Stomach (tissue), 19 donors: ENCODE data around the gene ALG10. TPM values are rescaled to one million over a fixed set of nuclear protein-coding genes. Genes with fewer than 3 reads are reported as not detected.
"Not testable (repeated sequence)": the region's sequence is repeated elsewhere in the genome, so short reads cannot be mapped to it uniquely, and the experiment has no call there.

Experiments
- DNase-seq, 2 donors: peaks; one replicate each; pipeline versions ENCODE4 v3.0.0 to v3.0.0-alpha.2; 2013 to 2019
- H3K27ac ChIP-seq, 5 donors: fragments of 200-600 bp in 4 of 5; sonication (generic) in 4 of 5; one replicate each; pipeline ENCODE4 v1.5.1; 2013 to 2019; ENCODE audit warnings: mild to moderate bottlenecking in 1 of 5, moderate library complexity in 1 of 5
- H3K27me3 ChIP-seq, 3 donors: fragments of 200-600 bp; sonication (generic); one replicate each; pipeline ENCODE4 v1.5.1; 2017 to 2019; ENCODE audit warnings: mixed run types in 1 of 3
- H3K36me3 ChIP-seq, 4 donors: fragments of 200-600 bp; sonication (generic); 1 replicate in 3 of 4; 2 replicates in 1 of 4; pipeline ENCODE4 v1.5.1; 2016 to 2019
- H3K4me1 ChIP-seq, 4 donors: fragments of 200-600 bp; sonication (generic); one replicate each; pipeline ENCODE4 v1.5.1; 2016 to 2019
- H3K4me3 ChIP-seq, 4 donors: fragments of 200-600 bp; sonication (generic) in 3 of 4; one replicate each; pipeline ENCODE4 v1.5.1; 2016 to 2019; ENCODE audit warnings: mild to moderate bottlenecking in 1 of 4
- H3K9me3 ChIP-seq, 4 donors: fragments of 200-600 bp; sonication (generic); one replicate each; pipeline ENCODE4 v1.5.1; 2016 to 2019
- EP300 ChIP-seq: sonication (generic); formaldehyde crosslinking; IDR thresholded peaks from one replicate; pipeline ENCODE4 v1.6.1; 2017; ENCODE audit warnings: antibody characterized with exemption
- POLR2A ChIP-seq, 4 donors: fragments of 450-650 bp; IDR thresholded peaks; one replicate each; pipeline ENCODE4 v1.6.1; 2016; ENCODE audit warnings: antibody characterized with exemption in 4 of 4, control low read depth in 2 of 4, mild to moderate bottlenecking in 1 of 4, moderate library complexity in 1 of 4
- POLR2AphosphoS5 ChIP-seq, 3 donors: sonication (generic); formaldehyde crosslinking; IDR thresholded peaks; one replicate each; pipeline ENCODE4 v1.6.1; 2016; ENCODE audit warnings: antibody characterized with exemption in 3 of 3
- WGBS, 5 donors: extraction: QIAGEN DNeasy Blood & Tissue Kit in 3 of 5; methylation state at CpG; one replicate each; pipeline versions ENCODE4 v1.1.5 to v1.1.7; 2013 to 2018; 5-methylcytosine and 5-hydroxymethylcytosine counted together
- intact Hi-C: fragments of 100-400 bp; cut with DNase I; formaldehyde crosslinking; loops from one replicate; pipeline ENCODE4 v1.15.1; 2023; ENCODE audit warnings: low total_unique reads
- long read RNA-seq, 10 donors: transcript quantifications; one replicate each; lab custom pipeline, GENCODE V29; 2026
- polyA plus RNA-seq, 3 donors: library from polyadenylated mRNA; stranded (reverse); fragments of 200-250 nt; gene quantifications; one replicate each; pipeline ENCODE4 v1.2.3, GENCODE V29; 2013
- total RNA-seq, 5 donors: library from RNA; depleted of rRNA; stranded (reverse); fragments of >200 nt; gene quantifications; one replicate each; pipeline versions ENCODE4 v1.1.0 to v1.2.3, GENCODE V29; 2014 to 2016
- TF ChIP-seq, protein P1 (sequence below), 7 experiments: fragments of 450-650 bp in 4 of 7; fragments of 200-600 bp in 3 of 7; sonication (generic) in 3 of 7; IDR thresholded peaks; one replicate each; pipeline ENCODE4 v1.5.1; 2016 to 2019; ENCODE audit warnings: antibody characterized with exemption in 7 of 7, control low read depth in 2 of 7, mild to moderate bottlenecking in 1 of 7
- donor health status: healthy with polysubstance abuse.
- donor health status: Bipolar disorder and iron deficiency.
- donor health status: healthy.

The ALG10 gene
- total RNA-seq (10 to 100 TPM in 2 of 5 donors, 1 to 10 TPM in 1, under 1 TPM in 2; 0.58 to 21.3 (median 9.3) TPM), polyA plus RNA-seq (1 to 10 TPM in 1 of 3 donors, under 1 TPM in 2; 0.75 to 2.5 (median 0.76) TPM)
- long read RNA-seq, donor 1 = 0 reads
- long read RNA-seq, donor 2, partial matches to known transcripts = 0 of 1 reads
- long read RNA-seq, donor 2, other reads (novel, unspliced or antisense) = 0 of 1 reads
- long read RNA-seq, donor 3, partial matches to known transcripts = 0 of 1 reads
- long read RNA-seq, donor 3, other reads (novel, unspliced or antisense) = 0 of 1 reads
- long read RNA-seq, donor 4 = 0 reads
- long read RNA-seq, donor 5, partial matches to known transcripts = 0 of 1 reads
- long read RNA-seq, donor 5, other reads (novel, unspliced or antisense) = 0 of 1 reads
- long read RNA-seq, donor 6, partial matches to known transcripts = 0 of 1 reads
- long read RNA-seq, donor 6, other reads (novel, unspliced or antisense) = 0 of 1 reads
- long read RNA-seq, donor 7 = 0 reads
- long read RNA-seq, donor 8, partial matches to known transcripts = 0 of 1 reads
- long read RNA-seq, donor 8, other reads (novel, unspliced or antisense) = 0 of 1 reads
- long read RNA-seq, donor 9, partial matches to known transcripts = 0 of 1 reads
- long read RNA-seq, donor 9, other reads (novel, unspliced or antisense) = 0 of 1 reads
- long read RNA-seq, donor 10 = 0 reads

- Histone ChIP-seq H3K9me3 (no peaks in the 10 kb centered on the region), H3K4me3 (peak within 1 kb of the TSS; percentile 56 to 70 (median 64)), H3K27ac (peak within 1 kb of the TSS; percentile 81 to 93 (median 86)), H3K4me1 (peaks cover 0 to 24% (median 13%) of the 10 kb centered on the region in 4 donors), H3K27me3 (no peaks in the 10 kb centered on the region), H3K36me3 (peaks cover 0 to 15% (median 11%) of the 10 kb centered on the region in 4 donors)
- peak; percentile 96 to 99 for DNase-seq
- TF ChIP-seq POLR2A (IDR thresholded peaks at IDR 0.05) (no peak), POLR2AphosphoS5 (IDR thresholded peaks at IDR 0.05) (peak; percentile 42 to 88 (median 53)), EP300 (no peak)
- TF ChIP-seq, protein P1, sequence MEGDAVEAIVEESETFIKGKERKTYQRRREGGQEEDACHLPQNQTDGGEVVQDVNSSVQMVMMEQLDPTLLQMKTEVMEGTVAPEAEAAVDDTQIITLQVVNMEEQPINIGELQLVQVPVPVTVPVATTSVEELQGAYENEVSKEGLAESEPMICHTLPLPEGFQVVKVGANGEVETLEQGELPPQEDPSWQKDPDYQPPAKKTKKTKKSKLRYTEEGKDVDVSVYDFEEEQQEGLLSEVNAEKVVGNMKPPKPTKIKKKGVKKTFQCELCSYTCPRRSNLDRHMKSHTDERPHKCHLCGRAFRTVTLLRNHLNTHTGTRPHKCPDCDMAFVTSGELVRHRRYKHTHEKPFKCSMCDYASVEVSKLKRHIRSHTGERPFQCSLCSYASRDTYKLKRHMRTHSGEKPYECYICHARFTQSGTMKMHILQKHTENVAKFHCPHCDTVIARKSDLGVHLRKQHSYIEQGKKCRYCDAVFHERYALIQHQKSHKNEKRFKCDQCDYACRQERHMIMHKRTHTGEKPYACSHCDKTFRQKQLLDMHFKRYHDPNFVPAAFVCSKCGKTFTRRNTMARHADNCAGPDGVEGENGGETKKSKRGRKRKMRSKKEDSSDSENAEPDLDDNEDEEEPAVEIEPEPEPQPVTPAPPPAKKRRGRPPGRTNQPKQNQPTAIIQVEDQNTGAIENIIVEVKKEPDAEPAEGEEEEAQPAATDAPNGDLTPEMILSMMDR (IDR thresholded peaks at IDR 0.05) = peak in 5 of 7 experiments; percentile 66 to 89 (median 78)
- WGBS, 5 donors = 0 to 1% (median 0%) methylated on average over 44 of the region's 44 CpGs
- intact Hi-C loops = no loop called here
Measured at GRCh38 chr12:34022079-34022830, at the start of gene ALG10. TSS of gene ALG10 (plus strand) at chr12:34022496. CDS start at chr12:34022600, 104 bp downstream.

DNA sequence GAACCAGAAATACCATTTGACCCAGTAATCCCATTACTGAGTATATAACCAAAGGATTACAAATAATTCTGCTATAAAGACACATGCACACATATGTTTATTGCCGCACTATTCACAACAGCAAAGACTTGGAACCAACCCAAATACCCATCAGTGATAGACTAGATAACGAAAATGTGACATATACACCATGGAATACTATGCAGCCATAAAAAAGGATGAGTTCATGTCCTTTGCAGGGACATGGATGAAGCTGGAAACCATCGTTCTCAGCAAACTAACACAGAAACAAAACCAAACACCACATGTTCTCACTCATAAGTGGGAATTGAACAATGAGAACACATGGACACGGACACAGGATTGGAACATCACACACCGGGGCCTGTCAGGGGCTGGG is 49.4 kb upstream of the ALG10 start:
- H3K27me3 ChIP-seq, H3K4me3 ChIP-seq, H3K4me1 ChIP-seq, DNase-seq, intact Hi-C loops, H3K36me3 ChIP-seq, H3K27ac ChIP-seq, H3K9me3 ChIP-seq: not testable (repeated sequence)
- WGBS, 5 donors = 75 to 81% (median 79%) methylated on average over 5 of the region's 5 CpGs

- no peak for DNase-seq
- no peaks in the 10 kb centered on the region for H3K27me3 ChIP-seq
- no peak overlapping the region for H3K4me3 ChIP-seq
- no peaks in the 10 kb centered on the region for H3K4me1 ChIP-seq
- H3K36me3 ChIP-seq = no peaks in the 10 kb centered on the region
- WGBS, 5 donors = 89 to 94% (median 93%) methylated on average over 1 of the region's 1 CpG
- TF ChIP-seq POLR2A (IDR thresholded peaks at IDR 0.05) (no peak), EP300 (no peak), POLR2AphosphoS5 (IDR thresholded peaks at IDR 0.05) (no peak)
- TF ChIP-seq, protein P1 (IDR thresholded peaks at IDR 0.05) = no peak
- intact Hi-C loops = no loop called here
- H3K27ac ChIP-seq = no peak overlapping the region
- peaks cover 0 to 3% (median 2%) of the 10 kb centered on the region in 4 donors for H3K9me3 ChIP-seq
Measured at GRCh38 chr12:33977887-33978286, 44.4 kb upstream of the ALG10 start.

DNA sequence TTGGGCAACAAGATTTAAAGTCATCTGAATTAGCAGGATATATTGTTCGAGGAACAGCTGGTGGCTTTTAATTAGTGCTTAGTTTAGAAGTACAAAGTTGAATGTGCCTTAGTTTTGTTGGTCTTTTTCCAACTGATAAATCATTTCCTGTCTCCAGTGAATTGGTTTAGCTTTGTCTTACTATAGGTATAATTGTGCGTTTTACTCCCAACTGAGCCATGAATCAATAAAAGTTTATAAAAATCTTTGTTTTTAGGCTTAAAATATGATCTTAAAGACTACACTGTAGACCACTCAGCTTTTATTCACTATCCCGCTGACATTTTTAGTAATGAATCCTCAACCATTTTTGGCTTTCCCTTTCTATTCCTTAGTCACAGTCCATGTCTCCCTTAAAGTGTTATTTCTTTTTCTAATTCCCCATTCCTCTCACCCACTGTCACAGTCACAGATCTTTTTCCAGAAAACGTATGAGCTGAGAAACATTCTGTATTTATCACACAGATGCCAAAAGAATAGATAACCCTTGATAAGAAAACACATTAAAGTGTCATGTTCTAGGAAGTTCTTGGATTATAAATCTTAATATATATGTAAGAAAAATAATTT is 34.0 kb upstream of the ALG10 start:
- 43 to 54% (median 48%) methylated on average over 4 of the region's 4 CpGs for WGBS, 5 donors
- Histone ChIP-seq H3K27me3 (no peaks in the 10 kb centered on the region), H3K4me3 (no peak overlapping the region), H3K36me3 (no peaks in the 10 kb centered on the region), H3K4me1 (no peaks in the 10 kb centered on the region), H3K27ac (no peak overlapping the region), H3K9me3 (no peaks in the 10 kb centered on the region)
- intact Hi-C loops = no loop called here
- TF ChIP-seq POLR2A (IDR thresholded peaks at IDR 0.05) = no peak
- TF ChIP-seq, protein P1 (IDR thresholded peaks at IDR 0.05) = no peak
- TF ChIP-seq EP300 = no peak
- no peak for TF ChIP-seq POLR2AphosphoS5 (IDR thresholded peaks at IDR 0.05)
- DNase-seq = no peak
